GM21528 (cell line): ENCODE results near the gene CALHM6.

Experiments
- ATAC-seq: cut with Tn5 transposase; IDR thresholded peaks from one replicate; pipeline ENCODE4 v1.9.1; 2021; ENCODE audit warnings: mild to moderate bottlenecking, moderate library complexity; ENCODE audit not compliant: unreplicated experiment, low FRiP score

The CALHM6 gene

GRCh38 chr6:116444575-116444974, 16.6 kb upstream of the CALHM6 start:
- ATAC-seq: no peak

- no peak for ATAC-seq
Measured at GRCh38 chr6:116445102-116445501, 16.1 kb upstream of the CALHM6 start.

GRCh38 chr6:116446399-116446798, 14.8 kb upstream of the CALHM6 start:
- ATAC-seq: no peak

GRCh38 chr6:116447052-116447451, 14.1 kb upstream of the CALHM6 start:
- no peak for ATAC-seq

GRCh38 chr6:116447496-116448011, 13.6 kb upstream of the CALHM6 start:
- no peak for ATAC-seq

- no peak for ATAC-seq
Measured at GRCh38 chr6:116449565-116449964, 11.6 kb upstream of the CALHM6 start.

GRCh38 chr6:116450185-116450710, 10.9 kb upstream of the CALHM6 start:
- no peak for ATAC-seq

GRCh38 chr6:116450769-116451740, 10.1 kb upstream of the CALHM6 start:
- peak; percentile 83 for ATAC-seq

- no peak for ATAC-seq
Measured at GRCh38 chr6:116451916-116452315, 9.3 kb upstream of the CALHM6 start.

- no peak for ATAC-seq
Measured at GRCh38 chr6:116452531-116452930, 8.6 kb upstream of the CALHM6 start.

GRCh38 chr6:116456106-116456505, 5.1 kb upstream of the CALHM6 start:
- ATAC-seq: no peak

- ATAC-seq: no peak
Measured at GRCh38 chr6:116456927-116457326, 4.2 kb upstream of the CALHM6 start.

GRCh38 chr6:116458264-116458663, 2.9 kb upstream of the CALHM6 start:
- no peak for ATAC-seq

GRCh38 chr6:116459927-116460326, 1.2 kb upstream of the CALHM6 start:
- ATAC-seq: no peak

- ATAC-seq: peak; percentile 87
Measured at GRCh38 chr6:116461932-116462885, 1.0 kb downstream of the CALHM6 start.

- no peak for ATAC-seq
Measured at GRCh38 chr6:116463301-116463700, 2.1 kb downstream of the CALHM6 start.

GRCh38 chr6:116465246-116465645, 4.1 kb downstream of the CALHM6 start:
- no peak for ATAC-seq

GRCh38 chr6:116467096-116467495, 5.9 kb downstream of the CALHM6 start:
- ATAC-seq: no peak

- ATAC-seq: no peak
Measured at GRCh38 chr6:116467514-116467913, 6.3 kb downstream of the CALHM6 start.

- no peak for ATAC-seq
Measured at GRCh38 chr6:116468293-116468692, 7.1 kb downstream of the CALHM6 start.

GRCh38 chr6:116471531-116471930, 10.4 kb downstream of the CALHM6 start:
- no peak for ATAC-seq
